ENCODE results near the gene CCNT1. TPM values are rescaled to one million over a fixed set of nuclear protein-coding genes. Genes with fewer than 3 reads are reported as not detected.

Gene CCNT1
- total RNA-seq, 1 donor from 2014 or later = 49.2 TPM

GRCh38 chr12:48671231-48671856 is 45.2 kb downstream of the CCNT1 start:
- H3K27ac Mint-ChIP-seq (ENCODE audit: unreplicated experiment) = no peak overlapping the region
- peaks cover 6% of the 10 kb centered on the region for H3K36me3 Mint-ChIP-seq (ENCODE audit: low read depth, unreplicated experiment)
- no peak for FAIRE-seq

DNA sequence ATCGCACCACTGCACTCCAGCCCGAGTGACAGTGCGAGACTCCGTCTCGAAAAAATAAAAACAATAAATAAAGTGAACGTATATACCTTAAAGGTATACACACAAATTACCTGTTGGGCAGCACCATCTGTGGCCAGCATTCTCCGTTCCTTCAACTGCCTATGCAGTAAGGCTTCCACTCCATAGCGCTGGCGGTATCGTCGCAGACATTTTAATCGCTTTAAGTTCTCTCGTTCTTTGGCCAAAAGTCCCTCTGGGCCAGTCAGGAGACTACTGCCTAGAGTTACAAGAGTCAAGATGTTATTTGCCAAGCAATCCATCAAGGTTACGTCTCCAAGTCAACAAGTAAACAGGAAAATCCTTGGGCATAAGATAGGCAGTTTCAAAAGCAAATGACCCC is 47.5 kb downstream of the CCNT1 start:
- TF ChIP-seq EZH2 (IDR thresholded peaks at IDR 0.05; ENCODE audit: insufficient read depth, low read length) (no peak), CTCF (IDR thresholded peaks at IDR 0.05; ENCODE audit: insufficient read depth, low read depth, low read length) (no peak)
- no peak overlapping the region for H2AFZ ChIP-seq (ENCODE audit: low read depth, low read length)
- Mint-ChIP-seq H3K27ac (ENCODE audit: unreplicated experiment) (no peak overlapping the region), H3K4me1 (ENCODE audit: low read depth, unreplicated experiment) (peaks cover 2% of the 10 kb centered on the region), H3K4me3 (ENCODE audit: unreplicated experiment) (no peak overlapping the region), H3K27me3 (ENCODE audit: low read depth, unreplicated experiment) (no peaks in the 10 kb centered on the region), H3K36me3 (ENCODE audit: low read depth, unreplicated experiment) (peaks cover 6% of the 10 kb centered on the region), H3K9me3 (ENCODE audit: unreplicated experiment) (no peaks in the 10 kb centered on the region)
- H3K36me3 ChIP-seq (ENCODE audit: insufficient read depth, low read length) = peaks cover 58% of the 10 kb centered on the region
- H3K9ac ChIP-seq (ENCODE audit: low read length) = no peak overlapping the region
- peaks cover 49% of the 10 kb centered on the region for H4K20me1 ChIP-seq (ENCODE audit: insufficient read depth, low read length)
- no peak overlapping the region for H3K4me2 ChIP-seq (ENCODE audit: low read length)
- no peak for DNase-seq (ENCODE audit: low read depth)
- no peak overlapping the region for H3K27ac ChIP-seq (ENCODE audit: low read depth, low read length)
- H3K4me3 ChIP-seq (ENCODE audit: insufficient read depth, low read depth, low read length) = no peak overlapping the region
- H3K4me1 ChIP-seq (ENCODE audit: insufficient read depth, low read length) = peaks cover 3% of the 10 kb centered on the region
- FAIRE-seq = no peak
- H3K79me2 ChIP-seq (ENCODE audit: insufficient read depth, low read length) = peaks cover 50% of the 10 kb centered on the region
- H3K27me3 ChIP-seq (ENCODE audit: insufficient read depth, low read length) = no peaks in the 10 kb centered on the region
- H3K9me3 ChIP-seq (ENCODE audit: insufficient read depth, low read depth, low read length) = no peaks in the 10 kb centered on the region

More at GRCh38 chr12:48671231-48671856, 45.2 kb downstream of the CCNT1 start:
- no peak overlapping the region for H2AFZ ChIP-seq (ENCODE audit: low read depth, low read length)
- DNase-seq (ENCODE audit: low read depth) = no peak
- H3K9me3 Mint-ChIP-seq (ENCODE audit: unreplicated experiment) = no peaks in the 10 kb centered on the region
- peaks cover 49% of the 10 kb centered on the region for H3K36me3 ChIP-seq (ENCODE audit: insufficient read depth, low read length)
- H3K4me3 Mint-ChIP-seq (ENCODE audit: unreplicated experiment) = no peak overlapping the region
- no peaks in the 10 kb centered on the region for H3K27me3 Mint-ChIP-seq (ENCODE audit: low read depth, unreplicated experiment)
- H3K27me3 ChIP-seq (ENCODE audit: insufficient read depth, low read length) = no peaks in the 10 kb centered on the region
- peaks cover 2% of the 10 kb centered on the region for H3K4me1 Mint-ChIP-seq (ENCODE audit: low read depth, unreplicated experiment)
- H3K4me2 ChIP-seq (ENCODE audit: low read length) = no peak overlapping the region
- TF ChIP-seq EZH2 (IDR thresholded peaks at IDR 0.05; ENCODE audit: insufficient read depth, low read length) (no peak), CTCF (IDR thresholded peaks at IDR 0.05; ENCODE audit: insufficient read depth, low read depth, low read length) (no peak)
- H4K20me1 ChIP-seq (ENCODE audit: insufficient read depth, low read length) = peaks cover 65% of the 10 kb centered on the region
- no peak overlapping the region for H3K9ac ChIP-seq (ENCODE audit: low read length)
- no peak overlapping the region for H3K27ac ChIP-seq (ENCODE audit: low read depth, low read length)
- H3K4me3 ChIP-seq (ENCODE audit: insufficient read depth, low read depth, low read length) = no peak overlapping the region
- H3K9me3 ChIP-seq (ENCODE audit: insufficient read depth, low read depth, low read length) = no peaks in the 10 kb centered on the region
- H3K79me2 ChIP-seq (ENCODE audit: insufficient read depth, low read length) = peaks cover 73% of the 10 kb centered on the region
- peaks cover 3% of the 10 kb centered on the region for H3K4me1 ChIP-seq (ENCODE audit: insufficient read depth, low read length)

DNA sequence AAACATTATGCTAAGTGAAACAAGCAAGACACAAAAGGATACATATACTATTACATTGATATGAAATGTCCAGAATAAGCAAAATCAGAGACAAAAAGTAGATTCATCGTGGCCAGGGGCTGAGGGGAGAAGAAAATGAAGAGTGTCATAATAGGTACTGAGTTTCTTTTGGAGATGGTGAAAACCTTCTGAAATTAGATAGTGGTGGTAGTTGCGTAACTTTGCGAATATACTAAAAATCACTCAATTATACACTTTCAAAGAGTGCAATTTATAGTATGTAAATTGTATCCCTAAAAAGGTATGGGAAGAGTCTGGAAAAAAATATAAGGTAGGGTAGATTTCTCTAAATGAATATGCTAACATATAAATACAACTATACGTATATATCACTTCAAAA is 56.6 kb downstream of the CCNT1 start:
- no peaks in the 10 kb centered on the region for H3K4me1 Mint-ChIP-seq (ENCODE audit: low read depth, unreplicated experiment)
- peaks cover 12% of the 10 kb centered on the region for H3K36me3 Mint-ChIP-seq (ENCODE audit: low read depth, unreplicated experiment)
- H3K79me2 ChIP-seq (ENCODE audit: insufficient read depth, low read length) = peaks cover 26% of the 10 kb centered on the region

More for the DNA sequence above, 56.6 kb downstream of the CCNT1 start:
- no peak overlapping the region for H3K4me3 Mint-ChIP-seq (ENCODE audit: unreplicated experiment)
- TF ChIP-seq EZH2 (IDR thresholded peaks at IDR 0.05; ENCODE audit: insufficient read depth, low read length) (no peak), CTCF (IDR thresholded peaks at IDR 0.05; ENCODE audit: insufficient read depth, low read depth, low read length) (no peak)
- H3K27me3 ChIP-seq (ENCODE audit: insufficient read depth, low read length) = no peaks in the 10 kb centered on the region
- DNase-seq (ENCODE audit: low read depth) = no peak
- H3K27me3 Mint-ChIP-seq (ENCODE audit: low read depth, unreplicated experiment) = no peaks in the 10 kb centered on the region
- H3K4me1 ChIP-seq (ENCODE audit: insufficient read depth, low read length) = no peaks in the 10 kb centered on the region
- H3K4me3 ChIP-seq (ENCODE audit: insufficient read depth, low read depth, low read length) = no peak overlapping the region
- peaks cover 30% of the 10 kb centered on the region for H4K20me1 ChIP-seq (ENCODE audit: insufficient read depth, low read length)
- no peak for FAIRE-seq
- no peak overlapping the region for H3K27ac Mint-ChIP-seq (ENCODE audit: unreplicated experiment)
- no peak overlapping the region for H2AFZ ChIP-seq (ENCODE audit: low read depth, low read length)
- H3K9me3 Mint-ChIP-seq (ENCODE audit: unreplicated experiment) = no peaks in the 10 kb centered on the region
- H3K9ac ChIP-seq (ENCODE audit: low read length) = no peak overlapping the region
- H3K4me2 ChIP-seq (ENCODE audit: low read length) = no peak overlapping the region
- H3K27ac ChIP-seq (ENCODE audit: low read depth, low read length) = no peak overlapping the region
- no peaks in the 10 kb centered on the region for H3K9me3 ChIP-seq (ENCODE audit: insufficient read depth, low read depth, low read length)
- H3K36me3 ChIP-seq (ENCODE audit: insufficient read depth, low read length) = peaks cover 54% of the 10 kb centered on the region
